ENCODE results near the gene SH3BP1. TPM values are rescaled to one million over a fixed set of nuclear protein-coding genes. Genes with fewer than 3 reads are reported as not detected.
A peak's percentile ranks its signal among the peaks of the same experiment; 100 is the strongest.

Gene SH3BP1
- total and polyA plus RNA-seq, 2 of the 13 experiments (the other 11 are each of a cell fraction or from before 2014, with no cell fraction given) = 8.4 to 18.5 TPM

DNA sequence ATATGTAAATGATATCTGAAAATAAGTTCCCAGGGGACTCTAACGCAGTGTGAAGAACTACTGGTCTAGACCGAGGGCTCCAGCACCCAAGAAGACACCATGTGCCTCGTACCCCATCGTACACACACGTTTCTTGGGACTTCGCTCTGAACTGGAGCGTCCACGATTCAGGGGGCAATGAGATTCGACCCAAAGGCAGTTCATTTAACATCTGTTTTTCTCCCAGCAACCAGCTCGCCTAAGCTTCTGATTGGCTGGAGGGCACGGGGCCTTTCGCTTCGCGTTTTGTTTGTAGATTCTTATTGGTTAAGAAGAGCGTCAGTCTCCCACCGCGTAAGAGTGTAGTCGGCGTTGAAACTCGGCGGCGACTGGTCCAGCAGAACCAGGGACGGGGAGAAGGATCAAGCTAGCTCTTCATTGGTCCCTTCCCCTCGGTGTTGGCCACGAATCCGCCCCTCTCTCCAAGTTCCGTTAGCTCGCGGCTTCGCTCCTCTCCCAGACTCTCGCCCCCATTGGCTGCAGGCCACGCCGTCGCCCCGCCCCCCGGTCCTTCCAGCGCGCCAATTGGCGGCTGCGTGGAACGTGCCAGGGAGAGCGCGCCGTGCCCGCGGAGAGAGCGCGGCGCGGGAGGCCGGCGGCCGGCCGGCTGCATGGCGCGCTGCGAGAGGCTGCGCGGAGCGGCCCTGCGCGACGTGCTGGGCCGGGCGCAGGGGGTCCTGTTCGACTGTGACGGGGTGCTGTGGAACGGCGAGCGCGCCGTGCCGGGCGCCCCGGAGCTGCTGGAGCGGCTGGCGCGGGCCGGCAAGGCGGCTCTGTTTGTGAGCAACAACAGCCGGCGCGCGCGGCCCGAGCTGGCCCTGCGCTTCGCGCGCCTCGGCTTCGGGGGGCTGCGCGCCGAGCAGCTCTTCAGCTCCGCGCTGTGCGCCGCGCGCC lies 18.9 kb downstream of the SH3BP1 start, which contains the start of gene PDXP (continued):
- TF ChIP-seq BCLAF1 (IDR thresholded peaks at IDR 0.05) = no peak
- TF ChIP-seq AGO1 (IDR thresholded peaks at IDR 0.05; ENCODE audit: low read depth, low read length, poor library complexity, severe bottlenecking) = no peak
- no peak for TF ChIP-seq ZBTB49 (CRISPR knock-in tag; IDR thresholded peaks at IDR 0.05; ENCODE audit: borderline replicate concordance)
- TF ChIP-seq SSRP1 (CRISPR knock-in tag; IDR thresholded peaks at IDR 0.05) = no peak
- TF ChIP-seq PHF21A (CRISPR knock-in tag; IDR thresholded peaks at IDR 0.05) = peak; percentile 77
- no peak for TF ChIP-seq ZFYVE20 (CRISPR knock-in tag; IDR thresholded peaks at IDR 0.05; ENCODE audit: borderline replicate concordance, low read depth)
- peak; percentile 21; the same call in 1 of the 2 replicates for TF ChIP-seq E2F2 (CRISPR knock-in tag; IDR thresholded peaks at IDR 0.05; ENCODE audit: borderline replicate concordance)
- peak; percentile 95 for TF ChIP-seq ATF1 (CRISPR knock-in tag; IDR thresholded peaks at IDR 0.05)
- no peak for TF ChIP-seq CENPT (CRISPR knock-in tag; IDR thresholded peaks at IDR 0.05; ENCODE audit: low read depth)
- no peak for TF ChIP-seq NFRKB (IDR thresholded peaks at IDR 0.05)
- no peak for TF ChIP-seq NFKB2 (CRISPR knock-in tag; IDR thresholded peaks at IDR 0.05; ENCODE audit: borderline replicate concordance)
- no peak for TF ChIP-seq MTF2 (CRISPR knock-in tag; IDR thresholded peaks at IDR 0.05; ENCODE audit: borderline replicate concordance)
- TF ChIP-seq ZNF891 (CRISPR knock-in tag; IDR thresholded peaks at IDR 0.05) = 0 out of 2 replicates have a peak, but pooled peaks have one; percentile 45
- no peak for TF ChIP-seq NFIC (IDR thresholded peaks at IDR 0.05; ENCODE audit: low read length)
- no peak for TF ChIP-seq ZNF784 (CRISPR knock-in tag; IDR thresholded peaks at IDR 0.05; ENCODE audit: borderline replicate concordance)
- no peak for TF ChIP-seq PATZ1 (CRISPR knock-in tag; IDR thresholded peaks at IDR 0.05)
- no peak for TF ChIP-seq THAP8 (CRISPR knock-in tag; IDR thresholded peaks at IDR 0.05; ENCODE audit: borderline replicate concordance)
- TF ChIP-seq ZNF225 (CRISPR knock-in tag; IDR thresholded peaks at IDR 0.05) = no peak

Measured in HepG2 (cell line).